Left ventricle myocardium inferior (tissue), 1 donor: ENCODE data around the gene PTGES2. TPM values are rescaled to one million over a fixed set of nuclear protein-coding genes. Genes with fewer than 3 reads are reported as not detected.

Source experiments
- DNase-seq: peaks from one replicate; pipeline ENCODE4 v3.0.0-alpha.2; 2020
- H3K27ac ChIP-seq: fragments of 200-600 bp; replicated peaks from 2 replicates; pipeline ENCODE4 v1.8.0; 2021
- H3K27me3 ChIP-seq: fragments of 200-600 bp; 2 replicates; pipeline ENCODE4 v1.8.0; 2021; ENCODE audit warnings: low read depth
- H3K36me3 ChIP-seq: fragments of 200-600 bp; 2 replicates; pipeline ENCODE4 v1.8.0; 2021
- H3K4me1 ChIP-seq: fragments of 200-600 bp; 2 replicates; pipeline ENCODE4 v1.8.0; 2021
- H3K4me3 ChIP-seq: fragments of 200-600 bp; 2 replicates; pipeline ENCODE4 v1.8.0; 2021; ENCODE audit warnings: mild to moderate bottlenecking, moderate library complexity
- H3K9me3 ChIP-seq: fragments of 200-600 bp; replicated peaks from 2 replicates; pipeline ENCODE4 v1.8.0; 2021
- CTCF ChIP-seq: fragments of 200-600 bp; IDR thresholded peaks from 2 replicates; pipeline ENCODE4 v1.8.0; 2021; ENCODE audit warnings: antibody characterized with exemption, mild to moderate bottlenecking, borderline replicate concordance
- intact Hi-C: fragments of 100-400 bp; cut with micrococcal nuclease; formaldehyde crosslinking; loops from one replicate; pipeline ENCODE4 v1.11.0; 2022
- total RNA-seq: library from RNA; stranded (reverse); fragmentation: NEBNext Ultra II Directional; extraction: Animal tissue kit (Norgen Biotek cat#: 25700); gene quantifications from one replicate; pipeline ENCODE4 v1.2.1, GENCODE V29; 2021
- donor health status: DM: no; HTN: yes; CAD: no; lungs with severe emphysema.

PTGES2 gene
- total RNA-seq, 1 donor from 2014 or later = 141 TPM

DNA sequence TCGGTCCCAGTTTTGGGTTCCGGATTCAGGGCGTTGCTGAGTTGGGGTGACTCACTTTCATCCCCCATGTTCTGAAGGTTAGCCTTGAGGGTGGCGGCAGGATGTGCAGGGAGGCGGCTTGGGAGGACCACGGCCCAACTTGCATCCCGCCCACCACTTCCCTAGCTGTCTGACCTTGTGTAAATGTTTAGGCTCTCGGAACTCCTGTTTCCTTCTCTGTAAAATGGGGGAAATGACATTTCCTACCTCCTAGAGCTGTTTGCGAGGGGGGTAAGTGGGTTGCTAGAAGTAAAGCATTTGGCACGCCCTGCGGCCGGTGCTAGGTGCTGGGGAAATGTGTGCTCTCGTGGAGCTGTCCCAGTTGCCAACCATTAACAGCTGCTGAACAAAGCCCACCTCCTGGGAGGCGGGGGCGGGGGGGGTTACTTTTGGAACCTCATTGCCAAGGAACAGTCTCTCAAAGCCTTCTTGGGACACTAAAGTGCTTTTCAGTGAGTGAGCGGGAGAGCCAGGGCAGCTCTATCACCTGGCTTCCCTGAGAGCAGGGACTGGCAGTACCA lies 27.5 kb downstream of the PTGES2 start:
- Histone ChIP-seq H3K27ac (peak overlapping the region; percentile 96), H3K4me1 (peaks cover 85% of the 10 kb centered on the region), H3K4me3 (peak overlapping the region; percentile 69), H3K9me3 (no peaks in the 10 kb centered on the region), H3K27me3 (no peaks in the 10 kb centered on the region), H3K36me3 (peaks cover 39% of the 10 kb centered on the region)
- intact Hi-C loops = no loop called here
- TF ChIP-seq CTCF = no peak
- no peak for DNase-seq

GRCh38 chr9:128099231-128099931 lies 28.1 kb downstream of the PTGES2 start:
- H3K27me3 ChIP-seq = no peaks in the 10 kb centered on the region
- H3K4me3 ChIP-seq = peak overlapping the region; percentile 69
- peaks cover 92% of the 10 kb centered on the region for H3K4me1 ChIP-seq
- H3K9me3 ChIP-seq = no peaks in the 10 kb centered on the region
- no peak for TF ChIP-seq CTCF
- H3K36me3 ChIP-seq = peaks cover 35% of the 10 kb centered on the region
- H3K27ac ChIP-seq = peak overlapping the region; percentile 96
- DNase-seq = no peak
- intact Hi-C loops = no loop called here

GRCh38 chr9:128098297-128099230 lies 29.0 kb downstream of the PTGES2 start:
- H3K36me3 ChIP-seq = peaks cover 27% of the 10 kb centered on the region
- TF ChIP-seq CTCF = no peak
- peak overlapping the region; percentile 96 for H3K27ac ChIP-seq
- peak; percentile 90 for DNase-seq
- H3K9me3 ChIP-seq = no peaks in the 10 kb centered on the region
- H3K4me1 ChIP-seq = peaks cover 100% of the 10 kb centered on the region
- intact Hi-C loops = no loop called here
- no peaks in the 10 kb centered on the region for H3K27me3 ChIP-seq
- peak overlapping the region; percentile 69 for H3K4me3 ChIP-seq

- H3K27ac ChIP-seq = peak overlapping the region; percentile 96
- DNase-seq = no peak
- no peaks in the 10 kb centered on the region for H3K27me3 ChIP-seq
- H3K9me3 ChIP-seq = no peaks in the 10 kb centered on the region
- intact Hi-C loops = no loop called here
- peak overlapping the region; percentile 69 for H3K4me3 ChIP-seq
- H3K4me1 ChIP-seq = peaks cover 100% of the 10 kb centered on the region
- peaks cover 18% of the 10 kb centered on the region for H3K36me3 ChIP-seq
- no peak for TF ChIP-seq CTCF
Measured at GRCh38 chr9:128097543-128098296, 29.8 kb downstream of the PTGES2 start.
